BLaER1 treated with 17β-estradiol and CSF1 and Interleukin-3, amounts not matched to agents 10 nM and 100 nM (cell line): ENCODE data around the gene PARD6A.
A peak's percentile ranks its signal among the peaks of the same experiment; 100 is the strongest.

Experiments used
- H3K27ac ChIP-seq, 11 experiments: shearing (Covaris generic); formaldehyde crosslinking; 2 replicates each; pipeline ENCODE4 v1.8.1; 2022
- H3K27me3 ChIP-seq, 11 experiments: shearing (Covaris generic); formaldehyde crosslinking; 2 replicates each; pipeline ENCODE4 v1.8.1; 2022
- H3K36me3 ChIP-seq, 11 experiments: shearing (Covaris generic); formaldehyde crosslinking; 2 replicates each; pipeline ENCODE4 v1.8.1; 2022
- H3K4me1 ChIP-seq, 10 experiments: shearing (Covaris generic); formaldehyde crosslinking; 2 replicates each; pipeline ENCODE4 v1.8.1; 2022
- H3K4me2 ChIP-seq, 11 experiments: shearing (Covaris generic); formaldehyde crosslinking; 2 replicates each; pipeline ENCODE4 v1.8.1; 2022
- H3K4me3 ChIP-seq, 10 experiments: shearing (Covaris generic); formaldehyde crosslinking; 2 replicates each; pipeline ENCODE4 v1.8.1; 2022
- H3K9ac ChIP-seq, 11 experiments: shearing (Covaris generic); formaldehyde crosslinking; 2 replicates each; pipeline ENCODE4 v1.8.1; 2022
- H3K9me3 ChIP-seq, 11 experiments: shearing (Covaris generic); formaldehyde crosslinking; replicated peaks in 1 of 11; 2 replicates each; pipeline ENCODE4 v1.8.1; 2022
- H4K20me1 ChIP-seq, 11 experiments: shearing (Covaris generic); formaldehyde crosslinking; 2 replicates each; pipeline ENCODE4 v1.8.1; 2022
- Cebpa-rat ChIP-seq, 11 experiments: shearing (Covaris generic); IDR thresholded peaks; 2 replicates each; pipeline ENCODE4 v1.8.1; 2022

PARD6A gene

DNA sequence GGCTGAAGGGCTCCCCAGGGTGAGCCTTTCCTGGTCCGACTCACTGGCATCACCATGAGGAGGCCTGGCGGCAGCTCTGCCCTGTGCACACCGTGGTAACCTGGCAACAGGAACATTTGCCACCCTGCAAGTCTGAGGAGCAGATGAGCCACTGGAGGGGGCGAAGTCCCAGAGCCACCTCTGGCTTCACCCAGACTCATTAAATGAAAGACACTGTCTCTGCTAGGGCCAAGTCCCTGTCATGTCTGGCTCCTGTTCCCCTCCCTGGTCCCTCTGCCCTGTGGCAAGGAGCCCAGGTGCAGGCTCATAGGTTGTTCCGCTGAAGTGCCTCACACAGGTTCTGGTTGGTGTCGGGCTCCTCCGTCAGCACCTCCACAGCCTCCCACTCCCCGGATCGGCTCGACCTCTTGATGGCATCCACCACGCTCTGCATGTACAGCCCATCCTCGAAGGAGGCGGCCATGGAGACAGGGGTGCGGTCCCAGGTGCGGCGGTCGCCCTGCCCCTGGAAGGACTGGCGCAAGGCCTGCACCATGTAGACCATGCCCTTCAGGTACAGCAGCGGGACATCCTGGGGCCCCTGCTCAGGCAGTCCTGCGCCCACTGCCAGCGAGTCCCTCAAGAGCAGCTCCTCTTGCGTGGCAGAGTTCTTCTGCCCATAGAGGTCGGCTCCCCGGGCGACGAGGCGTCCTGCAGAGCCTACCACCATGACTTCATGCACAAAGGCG is 14.3 kb downstream of the PARD6A start:
- no peak for TF ChIP-seq Cebpa-rat (IDR thresholded peaks at IDR 0.05)
- no peaks in the 10 kb centered on the region for H3K9me3 ChIP-seq
- H3K4me1 ChIP-seq, result peaks cover 38 to 57% (median 49%) of the 10 kb centered on the region in 10 experiments
- H3K27me3 ChIP-seq, result no peaks in the 10 kb centered on the region
- H3K9ac ChIP-seq, result peak overlapping the region in 10 of 11 experiments; percentile 38 to 70 (median 64); a peak in 15 of 22 replicates
- H4K20me1 ChIP-seq, result peaks cover 0 to 8% (median 0%) of the 10 kb centered on the region in 11 experiments; a peak in 1 of 22 replicates
- H3K4me2 ChIP-seq, result peak overlapping the region; percentile 66 to 86 (median 80)
- peaks cover 2 to 28% (median 15%) of the 10 kb centered on the region in 11 experiments; a peak in 18 of 22 replicates for H3K36me3 ChIP-seq
- peak overlapping the region; percentile 45 to 80 (median 72); a peak in 19 of 22 replicates for H3K27ac ChIP-seq
- H3K4me3 ChIP-seq, result no peak overlapping the region

- Histone ChIP-seq H4K20me1 (peaks cover 0 to 8% (median 0%) of the 10 kb centered on the region in 11 experiments; a peak in 1 of 22 replicates), H3K27ac (no peak overlapping the region), H3K27me3 (no peaks in the 10 kb centered on the region), H3K36me3 (peaks cover 7 to 34% (median 20%) of the 10 kb centered on the region in 11 experiments; a peak in 20 of 22 replicates), H3K4me1 (peaks cover 38 to 57% (median 49%) of the 10 kb centered on the region in 10 experiments), H3K4me3 (no peak overlapping the region), H3K9ac (no peak overlapping the region), H3K4me2 (peak overlapping the region in 2 of 11 experiments; percentile 81 to 86; a peak in 3 of 22 replicates), H3K9me3 (no peaks in the 10 kb centered on the region)
- TF ChIP-seq Cebpa-rat (IDR thresholded peaks at IDR 0.05), result no peak
Measured at GRCh38 chr16:67675579-67675935, 14.8 kb downstream of the PARD6A start.

GRCh38 chr16:67675999-67676398 is 15.2 kb downstream of the PARD6A start:
- H3K27ac ChIP-seq, result no peak overlapping the region
- no peak overlapping the region for H3K4me3 ChIP-seq
- TF ChIP-seq Cebpa-rat (IDR thresholded peaks at IDR 0.05), result no peak
- no peak overlapping the region for H3K9ac ChIP-seq
- H4K20me1 ChIP-seq, result peaks cover 0 to 11% (median 0%) of the 10 kb centered on the region in 11 experiments; a peak in 1 of 22 replicates
- H3K36me3 ChIP-seq, result peaks cover 11 to 38% (median 23%) of the 10 kb centered on the region in 11 experiments
- peaks cover 38 to 57% (median 49%) of the 10 kb centered on the region in 10 experiments for H3K4me1 ChIP-seq
- no peaks in the 10 kb centered on the region for H3K27me3 ChIP-seq
- no peaks in the 10 kb centered on the region for H3K9me3 ChIP-seq
- H3K4me2 ChIP-seq, result no peak overlapping the region

- peaks cover 15 to 44% (median 28%) of the 10 kb centered on the region in 11 experiments for H3K36me3 ChIP-seq
- peaks cover 0 to 15% (median 0%) of the 10 kb centered on the region in 11 experiments; a peak in 1 of 22 replicates for H4K20me1 ChIP-seq
- TF ChIP-seq Cebpa-rat (IDR thresholded peaks at IDR 0.05), result no peak
- H3K4me1 ChIP-seq, result peaks cover 38 to 57% (median 49%) of the 10 kb centered on the region in 10 experiments
- H3K27me3 ChIP-seq, result no peaks in the 10 kb centered on the region
- H3K9me3 ChIP-seq, result no peaks in the 10 kb centered on the region
- no peak overlapping the region for H3K27ac ChIP-seq
- peak overlapping the region in 10 of 11 experiments; percentile 1 to 67 (median 40); a peak in 14 of 22 replicates for H3K4me2 ChIP-seq
- no peak overlapping the region for H3K9ac ChIP-seq
- H3K4me3 ChIP-seq, result no peak overlapping the region
Measured at GRCh38 chr16:67676516-67676915, 15.8 kb downstream of the PARD6A start.

DNA sequence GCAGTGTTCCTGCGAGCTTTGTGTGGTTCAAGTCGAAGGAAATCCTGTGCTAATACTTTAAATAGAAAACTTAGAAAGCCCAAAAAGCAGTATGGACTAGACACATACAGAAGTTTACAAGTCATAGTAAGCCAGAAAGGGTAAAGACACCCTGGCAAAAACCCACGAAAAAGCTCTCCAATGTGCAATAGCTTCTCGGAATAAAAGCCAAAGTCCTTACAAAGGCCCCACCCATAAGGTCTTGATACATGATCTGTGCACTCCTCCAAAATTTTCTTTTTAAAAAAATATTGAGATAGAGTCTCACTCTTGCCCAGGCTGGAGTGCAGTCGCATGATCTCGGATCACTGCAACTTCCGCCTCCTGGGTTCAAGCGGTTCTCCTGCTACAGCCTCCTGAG is 16.2 kb downstream of the PARD6A start:
- H3K36me3 ChIP-seq, result peaks cover 15 to 48% (median 30%) of the 10 kb centered on the region in 11 experiments
- H3K4me1 ChIP-seq, result peaks cover 38 to 57% (median 49%) of the 10 kb centered on the region in 10 experiments
- TF ChIP-seq Cebpa-rat (IDR thresholded peaks at IDR 0.05), result no peak
- no peaks in the 10 kb centered on the region for H3K9me3 ChIP-seq
- peaks cover 0 to 15% (median 0%) of the 10 kb centered on the region in 11 experiments; a peak in 1 of 22 replicates for H4K20me1 ChIP-seq
- no peaks in the 10 kb centered on the region for H3K27me3 ChIP-seq
- no peak overlapping the region for H3K4me3 ChIP-seq
- H3K9ac ChIP-seq, result no peak overlapping the region
- no peak overlapping the region for H3K27ac ChIP-seq
- H3K4me2 ChIP-seq, result peak overlapping the region in 10 of 11 experiments; percentile 1 to 67 (median 44); a peak in 15 of 22 replicates

- no peaks in the 10 kb centered on the region for H3K9me3 ChIP-seq
- H3K27ac ChIP-seq, result no peak overlapping the region
- no peak for TF ChIP-seq Cebpa-rat (IDR thresholded peaks at IDR 0.05)
- no peak overlapping the region for H3K4me3 ChIP-seq
- peaks cover 21 to 55% (median 34%) of the 10 kb centered on the region in 11 experiments for H3K36me3 ChIP-seq
- peaks cover 0 to 15% (median 0%) of the 10 kb centered on the region in 11 experiments; a peak in 1 of 22 replicates for H4K20me1 ChIP-seq
- H3K4me1 ChIP-seq, result peaks cover 32 to 53% (median 46%) of the 10 kb centered on the region in 10 experiments
- peak overlapping the region in 8 of 11 experiments; percentile 14 to 67 (median 46); a peak in 14 of 22 replicates for H3K4me2 ChIP-seq
- no peaks in the 10 kb centered on the region for H3K27me3 ChIP-seq
- no peak overlapping the region for H3K9ac ChIP-seq
Measured at GRCh38 chr16:67677712-67678111, 17.0 kb downstream of the PARD6A start.

DNA sequence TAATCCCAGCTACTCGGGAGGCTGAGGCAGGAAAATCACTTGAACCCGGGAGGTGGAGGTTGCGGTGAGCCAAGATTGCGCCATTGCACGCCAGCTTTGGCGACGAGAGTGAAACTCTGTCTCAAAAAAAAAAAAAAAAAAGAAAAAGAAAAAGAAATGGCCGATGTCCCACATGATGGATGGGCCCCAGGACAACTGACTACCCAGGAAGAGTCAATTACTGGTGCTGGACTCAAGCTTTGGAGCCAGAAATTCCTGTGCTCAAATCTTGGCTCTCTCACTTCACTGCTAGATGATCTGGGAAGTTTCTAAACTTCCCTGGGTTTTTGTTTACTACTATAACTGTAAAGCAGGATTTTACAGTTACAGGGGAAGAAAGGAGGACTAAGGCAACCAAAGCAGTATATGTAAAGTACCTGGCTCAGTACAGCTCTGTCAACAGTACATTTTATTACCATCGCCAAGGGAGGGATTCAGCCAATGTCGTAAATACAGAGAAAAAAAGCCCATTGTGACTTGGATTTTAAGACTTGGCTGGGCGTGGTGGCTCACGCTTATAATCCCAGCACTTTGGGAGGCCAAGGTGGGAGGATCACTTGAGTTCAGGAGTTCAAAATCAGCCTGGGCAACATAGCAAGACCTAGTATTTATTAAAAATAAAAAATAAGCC is 17.7 kb downstream of the PARD6A start:
- no peak overlapping the region for H3K4me3 ChIP-seq
- no peaks in the 10 kb centered on the region for H3K9me3 ChIP-seq
- peaks cover 24 to 45% (median 38%) of the 10 kb centered on the region in 10 experiments for H3K4me1 ChIP-seq
- H3K27ac ChIP-seq, result no peak overlapping the region
- TF ChIP-seq Cebpa-rat (IDR thresholded peaks at IDR 0.05), result no peak
- H3K36me3 ChIP-seq, result peaks cover 28 to 63% (median 42%) of the 10 kb centered on the region in 11 experiments
- H3K27me3 ChIP-seq, result no peaks in the 10 kb centered on the region
- no peak overlapping the region for H3K4me2 ChIP-seq
- no peak overlapping the region for H3K9ac ChIP-seq
- H4K20me1 ChIP-seq, result peaks cover 0 to 15% (median 0%) of the 10 kb centered on the region in 11 experiments; a peak in 1 of 22 replicates

GRCh38 chr16:67679935-67680897 is 19.5 kb downstream of the PARD6A start:
- peaks cover 0 to 19% (median 0%) of the 10 kb centered on the region in 11 experiments; a peak in 6 of 22 replicates for H4K20me1 ChIP-seq
- peaks cover 11 to 34% (median 24%) of the 10 kb centered on the region in 10 experiments; a peak in 19 of 20 replicates for H3K4me1 ChIP-seq
- H3K27ac ChIP-seq, result no peak overlapping the region
- H3K9ac ChIP-seq, result no peak overlapping the region
- H3K36me3 ChIP-seq, result peaks cover 40 to 76% (median 59%) of the 10 kb centered on the region in 11 experiments
- no peak overlapping the region for H3K4me2 ChIP-seq
- H3K4me3 ChIP-seq, result no peak overlapping the region
- no peaks in the 10 kb centered on the region for H3K27me3 ChIP-seq
- no peak for TF ChIP-seq Cebpa-rat (IDR thresholded peaks at IDR 0.05)
- H3K9me3 ChIP-seq, result no peaks in the 10 kb centered on the region
